GM19328 (cell line): Measurements from ENCODE around the gene ODF4.
"Not testable (repeated sequence)": the region's sequence is repeated elsewhere in the genome, so short reads cannot be mapped to it uniquely, and the experiment has no call there.

Experiments
- ATAC-seq: cut with Tn5 transposase; IDR thresholded peaks from one replicate; pipeline ENCODE4 v1.9.1; 2021; ENCODE audit warnings: mild to moderate bottlenecking, moderate library complexity; ENCODE audit not compliant: unreplicated experiment

Gene ODF4

DNA sequence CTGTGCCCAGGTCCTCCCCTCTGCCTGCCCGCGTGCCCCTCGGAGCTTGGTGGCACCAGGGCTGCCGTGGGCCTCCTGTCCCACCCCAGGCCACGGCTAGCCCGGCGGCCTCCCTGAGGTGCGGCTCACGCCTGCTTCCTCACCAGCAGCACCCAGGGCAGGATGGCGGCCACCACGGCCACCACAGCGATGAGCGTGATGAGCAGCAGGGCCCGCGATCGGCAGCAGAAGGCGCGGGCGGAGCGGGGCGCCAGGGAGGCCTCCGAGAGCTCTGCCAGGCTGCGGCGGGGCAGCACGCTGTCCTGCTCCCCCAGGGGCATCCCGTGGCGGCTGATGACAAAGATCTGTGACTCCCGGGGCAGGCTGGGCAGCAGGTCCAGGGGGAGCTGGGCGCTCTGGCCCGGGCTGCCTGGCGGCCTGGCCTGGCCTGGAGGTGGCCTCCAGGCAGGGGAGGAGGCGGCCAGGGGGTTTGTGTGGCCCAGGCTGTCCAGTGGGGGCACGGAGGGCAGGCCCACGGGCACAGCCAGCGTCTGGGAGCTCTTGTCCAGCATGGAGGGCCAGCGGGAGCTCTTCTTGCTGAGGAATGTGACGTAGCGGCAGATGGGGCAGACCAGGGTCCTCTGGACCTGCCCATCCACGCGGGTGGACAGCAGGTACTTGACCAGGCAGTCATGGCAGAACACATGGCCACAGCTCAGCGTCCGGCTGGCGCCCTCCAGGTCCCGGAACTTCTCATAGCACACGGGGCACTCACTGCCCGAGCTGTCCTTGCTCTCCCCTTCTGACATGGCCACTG is 53.2 kb downstream of the ODF4 start:
- ATAC-seq: no peak

DNA sequence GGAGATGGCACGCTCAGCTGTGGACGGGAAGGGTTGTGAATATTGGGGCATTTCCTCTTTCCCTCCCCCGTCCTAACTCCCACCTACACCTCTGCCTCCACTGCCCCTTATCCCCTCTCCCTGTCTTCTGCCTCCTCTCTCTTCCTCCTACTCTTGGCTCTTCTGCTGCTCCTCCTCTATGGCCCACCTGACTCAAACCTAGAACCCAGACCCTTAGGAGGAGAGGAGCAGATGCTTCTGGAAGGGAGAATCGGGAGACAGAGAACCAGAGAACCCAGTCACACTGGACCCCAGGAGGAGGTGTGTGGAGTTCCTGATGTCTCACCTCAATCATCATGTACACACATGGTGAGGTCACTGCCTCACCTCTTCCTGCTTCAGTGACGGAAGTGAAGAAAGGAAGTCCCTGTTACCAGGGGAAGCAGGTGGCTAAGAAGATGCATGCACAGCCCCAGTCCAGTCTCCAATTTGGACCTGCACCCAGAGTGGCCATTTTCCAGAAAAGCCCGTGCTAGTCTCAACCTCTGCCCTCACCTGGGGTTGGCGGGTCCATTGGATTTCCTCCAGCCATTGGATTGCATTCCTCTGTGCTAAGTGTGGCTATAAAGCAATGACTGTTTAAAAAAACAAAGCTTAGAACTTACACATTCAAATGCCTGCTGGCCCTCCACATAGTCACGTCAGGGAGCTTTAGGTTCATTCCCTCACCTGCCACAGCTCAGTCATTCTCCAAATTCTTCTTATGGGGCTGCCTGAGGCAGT is 54.0 kb downstream of the ODF4 start:
- no peak for ATAC-seq

DNA sequence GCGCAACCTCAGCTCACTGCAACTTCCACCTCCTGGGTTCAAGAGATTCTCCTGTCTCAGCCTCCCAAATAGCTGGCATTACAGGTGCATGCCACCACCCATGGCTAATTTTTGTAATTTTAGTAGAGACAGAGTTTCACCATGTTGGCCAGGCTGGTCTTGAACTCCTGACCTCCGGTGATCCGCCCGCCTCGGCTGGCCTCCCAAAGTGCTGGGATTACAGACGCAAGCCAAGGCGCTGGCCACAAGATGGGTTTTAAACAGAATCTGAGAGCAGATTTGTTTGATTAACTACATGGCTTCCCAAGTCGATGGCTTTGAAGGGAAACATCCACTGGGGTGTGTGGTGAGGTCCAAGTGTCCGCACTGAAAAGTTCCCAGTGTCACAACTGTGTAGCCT is 54.9 kb downstream of the ODF4 start:
- not testable (repeated sequence) for ATAC-seq
